H1 (cell line): ENCODE measurements around the gene KRT34. TPM values are rescaled to one million over a fixed set of nuclear protein-coding genes. Genes with fewer than 3 reads are reported as not detected.

Experiments
- CTCF ChIA-PET: fragments of 300-600 bp; sonication (Branson Sonifier 250); formaldehyde crosslinking; loops from one replicate; lab custom pipeline; 2021; ENCODE audit not compliant: partially characterized antibody; lab: Charles Lee
- POLR2A ChIA-PET: fragments of 300-600 bp; sonication (Branson Sonifier 250); formaldehyde crosslinking; loops from one replicate; lab custom pipeline; 2021; ENCODE audit warnings: inconsistent platforms; ENCODE audit not compliant: partially characterized antibody; lab: Charles Lee
- DNase-seq, 2 experiments: peaks; one replicate each; pipeline versions ENCODE4 v3.0.0 to v3.0.0-alpha.2; 2010 to 2022; ENCODE audit warnings: low spot score in 2 of 2, low read depth in 1 of 2, mixed read lengths in 1 of 2
- FAIRE-seq: peaks from 2 replicates; lab custom pipeline; 2011; peaks lifted over from hg19 to GRCh38; lab: Jason Lieb, UNC
- H2AFZ ChIP-seq: 2 replicates; pipeline ENCODE4 v1.8.1; 2012; ENCODE audit warnings: low read length, inconsistent platforms
- H2AK5ac ChIP-seq: 2 replicates; pipeline ENCODE4 v1.6.1; 2013; ENCODE audit warnings: low read depth, low read length
- H2BK120ac ChIP-seq: replicated peaks from 2 replicates; pipeline ENCODE3; 2013; ENCODE audit warnings: low read depth, low read length, inconsistent platforms
- H2BK12ac ChIP-seq: 2 replicates; pipeline ENCODE4 v1.6.1; 2013; ENCODE audit warnings: low read depth, low read length
- H2BK15ac ChIP-seq: 2 replicates; pipeline ENCODE4 v1.6.1; 2013; ENCODE audit warnings: low read length
- H2BK20ac ChIP-seq: 2 replicates; pipeline ENCODE4 v1.6.1; 2013; ENCODE audit warnings: low read length
- H2BK5ac ChIP-seq: 2 replicates; pipeline ENCODE4 v1.6.1; 2013; ENCODE audit warnings: low read depth, low read length
- H3K14ac ChIP-seq: 2 replicates; pipeline ENCODE4 v1.6.1; 2013; ENCODE audit warnings: inconsistent platforms; ENCODE audit not compliant: insufficient read length
- H3K18ac ChIP-seq: 2 replicates; pipeline ENCODE4 v1.6.1; 2013; ENCODE audit warnings: low read length; ENCODE audit errors: extremely low read depth
- H3K23ac ChIP-seq: 2 replicates; pipeline ENCODE4 v1.6.1; 2013; ENCODE audit warnings: inconsistent platforms; ENCODE audit not compliant: insufficient read length
- H3K23me2 ChIP-seq: 2 replicates; pipeline ENCODE4 v1.6.1; 2013; ENCODE audit warnings: low read depth, low read length
- H3K27ac ChIP-seq: 2 replicates; pipeline ENCODE4 v1.6.1; 2011; ENCODE audit warnings: low read depth, low read length, inconsistent platforms
- H3K27me3 ChIP-seq, 4 experiments: replicated peaks in 1 of 4; 1 replicate in 1 of 4; 2 replicates in 3 of 4; pipeline versions ENCODE4 v1.6.1 to v1.8.1; 2011 to 2013; ENCODE audit warnings: low read length in 3 of 4, mild to moderate bottlenecking in 3 of 4, inconsistent platforms in 2 of 4, mixed read lengths in 2 of 4, moderate library complexity in 1 of 4; ENCODE audit not compliant: control insufficient read depth in 3 of 4, insufficient read depth in 3 of 4; ENCODE audit errors: extremely low read depth in 1 of 4
- H3K36me3 ChIP-seq, 4 experiments: 2 replicates each; pipeline versions ENCODE4 v1.6.1 to v1.8.1; 2011 to 2013; ENCODE audit warnings: mild to moderate bottlenecking in 4 of 4, low read length in 3 of 4, moderate library complexity in 2 of 4, control low read depth in 1 of 4, inconsistent platforms in 1 of 4; ENCODE audit not compliant: insufficient read depth in 4 of 4, control insufficient read depth in 2 of 4
- H3K4ac ChIP-seq: replicated peaks from 2 replicates; pipeline ENCODE3; 2013; ENCODE audit warnings: low read length, low read depth, mixed read lengths, inconsistent platforms; ENCODE audit not compliant: insufficient read length
- H3K4me1 ChIP-seq, 4 experiments: replicated peaks in 1 of 4; 1 replicate in 1 of 4; 2 replicates in 3 of 4; pipeline versions ENCODE4 v1.6.1 to v1.8.1; 2011 to 2013; ENCODE audit warnings: low read length in 3 of 4, inconsistent platforms in 2 of 4, mixed read lengths in 1 of 4; ENCODE audit not compliant: insufficient read depth in 4 of 4, control insufficient read depth in 3 of 4
- H3K4me2 ChIP-seq, 2 experiments: 2 replicates each; pipeline versions ENCODE4 v1.6.1 to v1.8.1; 2011 to 2013; ENCODE audit warnings: low read depth in 2 of 2, low read length in 2 of 2, control low read depth in 1 of 2, inconsistent platforms in 1 of 2, mild to moderate bottlenecking in 1 of 2; ENCODE audit not compliant: insufficient read depth in 1 of 2
- H3K4me3 ChIP-seq, 4 experiments: fragments of 200-600, 300-600 bp in 1 of 4; sonication (generic), shearing (Covaris generic), sonication (Bioruptor Twin) in 1 of 4; 2 replicates each; pipeline versions ENCODE4 v1.5.1 to v1.8.1; 2011 to 2016; ENCODE audit warnings: low read length in 4 of 4, low read depth in 3 of 4, control low read depth in 2 of 4, inconsistent platforms in 2 of 4, mild to moderate bottlenecking in 2 of 4, mixed read lengths in 1 of 4, moderate library complexity in 1 of 4; ENCODE audit not compliant: insufficient read depth in 2 of 4; ENCODE audit errors: extremely low read depth in 1 of 4
- H3K56ac ChIP-seq: replicated peaks from 2 replicates; pipeline ENCODE3; 2013; ENCODE audit warnings: low read depth, mild to moderate bottlenecking, mixed read lengths, low read length, inconsistent platforms; ENCODE audit not compliant: insufficient read length
- H3K79me1 ChIP-seq: 2 replicates; pipeline ENCODE4 v1.6.1; 2013; ENCODE audit warnings: low read depth, low read length, control low read depth
- H3K79me2 ChIP-seq, 2 experiments: 2 replicates each; pipeline versions ENCODE4 v1.6.1 to v1.8.1; 2012 to 2013; ENCODE audit warnings: low read length in 2 of 2, mild to moderate bottlenecking in 2 of 2, inconsistent platforms in 1 of 2; ENCODE audit not compliant: insufficient read depth in 2 of 2, control insufficient read depth in 1 of 2
- H3K9ac ChIP-seq, 4 experiments: replicated peaks in 1 of 4; 1 replicate in 1 of 4; 2 replicates in 3 of 4; pipeline versions ENCODE4 v1.6.1 to v1.8.1; 2011 to 2013; ENCODE audit warnings: low read depth in 3 of 4, low read length in 3 of 4, control low read depth in 2 of 4, mild to moderate bottlenecking in 2 of 4, moderate library complexity in 2 of 4, inconsistent platforms in 1 of 4; ENCODE audit errors: extremely low read depth in 1 of 4
- H3K9me3 ChIP-seq, 2 experiments: 2 replicates each; pipeline versions ENCODE4 v1.6.1 to v1.8.1; 2012 to 2013; ENCODE audit warnings: mild to moderate bottlenecking in 2 of 2, moderate library complexity in 2 of 2, control low read depth in 1 of 2, inconsistent platforms in 1 of 2, low read depth in 1 of 2, low read length in 1 of 2, mixed read lengths in 1 of 2; ENCODE audit not compliant: insufficient read depth in 2 of 2
- H4K20me1 ChIP-seq, 2 experiments: replicated peaks in 1 of 2; 2 replicates each; pipeline versions ENCODE3 to v1.8.1; 2011 to 2013; ENCODE audit warnings: inconsistent platforms in 2 of 2, low read length in 2 of 2, mild to moderate bottlenecking in 1 of 2; ENCODE audit not compliant: insufficient read depth in 2 of 2, control insufficient read depth in 1 of 2
- H4K5ac ChIP-seq: 2 replicates; pipeline ENCODE4 v1.6.1; 2013; ENCODE audit warnings: low read length, low read depth, mixed read lengths, inconsistent platforms; ENCODE audit not compliant: insufficient read length
- H4K8ac ChIP-seq: 2 replicates; pipeline ENCODE4 v1.8.0; 2013; ENCODE audit warnings: mild to moderate bottlenecking, moderate library complexity, low read length, inconsistent platforms; ENCODE audit not compliant: insufficient read depth; ENCODE audit errors: extremely low read depth
- H4K91ac ChIP-seq: replicated peaks from 2 replicates; pipeline ENCODE3; 2013; ENCODE audit warnings: low read length, mixed read lengths, inconsistent platforms; ENCODE audit not compliant: insufficient read length
- CBX5 ChIP-seq: fragments of 300-800, 300-1000 bp; sonication (generic); IDR thresholded peaks from 2 replicates; pipeline ENCODE4 v1.7.1; 2016; ENCODE audit warnings: antibody characterized with exemption, low read length, low read depth
- NRF1 ChIP-seq: IDR thresholded peaks from 2 replicates; pipeline ENCODE4 v1.6.1; 2011; ENCODE audit warnings: mild to moderate bottlenecking, low read depth, low read length, improper control_type of control experiment
- RAD21 ChIP-seq, 2 experiments: IDR thresholded peaks in 1 of 2; conservative IDR thresholded peaks in 1 of 2; 2 replicates each; pipeline ENCODE4 v1.6.1; 2011; ENCODE audit warnings: low read depth in 2 of 2, low read length in 2 of 2, improper control_type of control experiment in 1 of 2, inconsistent platforms in 1 of 2, mild to moderate bottlenecking in 1 of 2, moderate library complexity in 1 of 2
- SP1 ChIP-seq: IDR thresholded peaks from 2 replicates; pipeline ENCODE4 v1.6.1; 2011; ENCODE audit warnings: low read depth, low read length
- YY1 ChIP-seq: IDR thresholded peaks from 2 replicates; pipeline ENCODE4 v1.6.1; 2011; ENCODE audit warnings: low read depth, mild to moderate bottlenecking, low read length
- WGBS, 2 experiments: shearing (Covaris generic) in 1 of 2; methylation state at CpG; one replicate each; pipeline versions ENCODE4 v1.1.6 to v1.1.7; 2013 to 2015; ENCODE audit warnings: low lambda C conversion rate in 2 of 2, mixed read lengths in 2 of 2, inconsistent platforms in 1 of 2, low coverage in 1 of 2, missing lambda C conversion rate in 1 of 2; ENCODE audit not compliant: insufficient replicate concordance in 2 of 2, insufficient coverage in 1 of 2, insufficient read length in 1 of 2; ENCODE audit errors: extremely low coverage in 1 of 2, missing lambda C conversion rate in 1 of 2; 5-methylcytosine and 5-hydroxymethylcytosine counted together
- polyA plus RNA-seq, 7 experiments: library from polyadenylated mRNA; depleted of rRNA in 3 of 7; stranded (reverse) in 5 of 7; unstranded in 2 of 7; fragments of >200 nt in 5 of 7; fragments of 200-250 nt in 2 of 7; gene quantifications; 1 replicate in 5 of 7; 2 replicates in 1 of 7; 4 replicates in 1 of 7; pipeline versions ENCODE4 v1.2.1 to v1.2.3, GENCODE V29; 2011 to 2013; ENCODE audit warnings: missing spikeins in 2 of 7, mixed read lengths in 2 of 7
- total RNA-seq: library from RNA; stranded (reverse); fragmentation: NEBNext Ultra II Directional; extraction: Animal tissue kit (Norgen Biotek cat#: 25700); gene quantifications from 2 replicates; pipeline ENCODE4 v1.2.1, GENCODE V29; 2021
- TF ChIP-seq, protein P1 (sequence below), 3 experiments: IDR thresholded peaks; 1 replicate in 2 of 3; 2 replicates in 1 of 3; pipeline versions ENCODE4 v1.5.1 to v1.6.1; 2011; ENCODE audit warnings: low read length in 3 of 3, mild to moderate bottlenecking in 3 of 3, inconsistent platforms in 2 of 3, low read depth in 1 of 3, moderate library complexity in 1 of 3; ENCODE audit not compliant: insufficient read depth in 1 of 3; ENCODE audit errors: control extremely low read depth in 1 of 3
- TF ChIP-seq, protein P2 (sequence below): IDR thresholded peaks from 2 replicates; pipeline ENCODE4 v1.6.1; 2012; ENCODE audit warnings: inconsistent platforms

The KRT34 gene
- total and polyA plus RNA-seq, 2 of the 8 experiments (the other 6 are each of a cell fraction or from before 2014, with no cell fraction given) = not detected

DNA sequence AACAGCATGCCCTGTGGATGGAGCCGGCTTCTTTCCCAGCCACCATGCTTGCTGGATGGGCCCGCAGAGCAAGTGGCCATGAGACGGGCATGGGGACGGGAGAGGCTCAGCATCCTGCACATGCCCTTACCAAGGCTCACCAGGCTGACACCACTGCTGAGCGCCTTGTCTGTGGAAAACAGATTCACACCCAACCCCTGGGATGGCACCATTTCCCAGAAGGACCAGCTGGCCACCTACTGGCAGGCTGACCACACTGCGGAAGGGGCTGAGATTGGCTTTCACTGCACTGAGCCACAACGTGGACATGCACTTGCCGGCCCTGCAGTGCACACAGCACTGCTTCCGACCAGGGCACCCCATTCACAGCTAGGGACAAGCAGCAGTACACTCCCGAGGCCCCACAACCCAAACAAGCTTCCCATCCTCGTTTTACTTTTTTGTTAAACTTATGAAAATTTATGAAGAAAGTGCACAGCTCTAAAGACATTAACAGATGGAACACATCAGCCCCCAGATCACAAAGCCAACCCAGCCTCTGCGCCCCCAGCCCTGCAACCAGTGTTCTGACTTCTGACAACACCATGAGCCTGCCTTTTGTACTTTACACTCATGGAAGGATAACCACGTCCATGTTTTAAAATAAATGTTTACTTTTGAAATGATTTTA is 52.7 kb downstream of the KRT34 start:
- TF ChIP-seq, protein P1, sequence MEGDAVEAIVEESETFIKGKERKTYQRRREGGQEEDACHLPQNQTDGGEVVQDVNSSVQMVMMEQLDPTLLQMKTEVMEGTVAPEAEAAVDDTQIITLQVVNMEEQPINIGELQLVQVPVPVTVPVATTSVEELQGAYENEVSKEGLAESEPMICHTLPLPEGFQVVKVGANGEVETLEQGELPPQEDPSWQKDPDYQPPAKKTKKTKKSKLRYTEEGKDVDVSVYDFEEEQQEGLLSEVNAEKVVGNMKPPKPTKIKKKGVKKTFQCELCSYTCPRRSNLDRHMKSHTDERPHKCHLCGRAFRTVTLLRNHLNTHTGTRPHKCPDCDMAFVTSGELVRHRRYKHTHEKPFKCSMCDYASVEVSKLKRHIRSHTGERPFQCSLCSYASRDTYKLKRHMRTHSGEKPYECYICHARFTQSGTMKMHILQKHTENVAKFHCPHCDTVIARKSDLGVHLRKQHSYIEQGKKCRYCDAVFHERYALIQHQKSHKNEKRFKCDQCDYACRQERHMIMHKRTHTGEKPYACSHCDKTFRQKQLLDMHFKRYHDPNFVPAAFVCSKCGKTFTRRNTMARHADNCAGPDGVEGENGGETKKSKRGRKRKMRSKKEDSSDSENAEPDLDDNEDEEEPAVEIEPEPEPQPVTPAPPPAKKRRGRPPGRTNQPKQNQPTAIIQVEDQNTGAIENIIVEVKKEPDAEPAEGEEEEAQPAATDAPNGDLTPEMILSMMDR (IDR thresholded peaks at IDR 0.05; ENCODE audit: control extremely low read depth in 1 of 3, insufficient read depth in 1 of 3, low read depth in 1 of 3, low read length in 3 of 3) = peak; percentile 86 to 97 (median 95)
- TF ChIP-seq CBX5 = no peak
- TF ChIP-seq RAD21 (IDR thresholded peaks at IDR 0.05 in 1 of 2, conservative IDR thresholded peaks at IDR 0.05 in 1 of 2; ENCODE audit: low read depth in 2 of 2, low read length in 2 of 2) = peak; percentile 83 to 88
- TF ChIP-seq, protein P2, sequence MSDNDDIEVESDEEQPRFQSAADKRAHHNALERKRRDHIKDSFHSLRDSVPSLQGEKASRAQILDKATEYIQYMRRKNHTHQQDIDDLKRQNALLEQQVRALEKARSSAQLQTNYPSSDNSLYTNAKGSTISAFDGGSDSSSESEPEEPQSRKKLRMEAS = peak; percentile 40
- TF ChIP-seq YY1 = peak; percentile 44; the same call in 1 of the 2 replicates
- TF ChIP-seq SP1 = no peak
- no peak for TF ChIP-seq NRF1
- no peak overlapping the region for H3K27ac ChIP-seq
- no peaks in the 10 kb centered on the region for H3K27me3 ChIP-seq
- H3K14ac ChIP-seq = no peak overlapping the region
- no peak overlapping the region; the same call in 1 of the 2 replicates for H4K8ac ChIP-seq
- H4K5ac ChIP-seq = no peak overlapping the region
- WGBS, 2 experiments = 74% methylated on average over 13 of the region's 13 CpGs; no CpG with 5 or more reads in 1 of the 2 experiments
- no peak overlapping the region for H2BK120ac ChIP-seq
- H3K4me3 ChIP-seq = no peak overlapping the region
- no peak overlapping the region for H3K9ac ChIP-seq
- H2BK15ac ChIP-seq = no peak overlapping the region
- H3K79me2 ChIP-seq = no peaks in the 10 kb centered on the region
- no peak overlapping the region for H3K4ac ChIP-seq
- ChIA-PET POLR2A (interaction anchor here (0.6 kb wide), 1 partner anchor 424 kb away, joined by 3 read pairs; no protein-coding TSS in a partner anchor), CTCF (interaction anchor here (0.6 to 5.8 kb wide), 34 partner anchors 7 to 502 kb away, joined by 3 to 27 read pairs (median 4); partner anchors contain the start of genes KRT33A, KRT34, KRTAP17-1 and KRTAP29-1)
- H2BK5ac ChIP-seq = no peak overlapping the region
- no peak overlapping the region for H3K56ac ChIP-seq
- no peak overlapping the region for H2BK12ac ChIP-seq
- H3K23ac ChIP-seq = no peak overlapping the region
- H3K4me1 ChIP-seq = no peaks in the 10 kb centered on the region; a peak in 1 of 7 replicates
- DNase-seq (peak; percentile 27 to 78), FAIRE-seq (peak; percentile 66)
- no peaks in the 10 kb centered on the region for H3K36me3 ChIP-seq
- H2AFZ ChIP-seq = 0 out of 2 replicates have a peak overlapping the region, but pooled peaks have one; percentile 31
- H2AK5ac ChIP-seq = no peak overlapping the region; the same call in 1 of the 2 replicates
- no peak overlapping the region for H2BK20ac ChIP-seq
- no peaks in the 10 kb centered on the region for H3K23me2 ChIP-seq
- no peaks in the 10 kb centered on the region for H3K9me3 ChIP-seq
- H4K20me1 ChIP-seq = no peaks in the 10 kb centered on the region
- no peak overlapping the region for H3K4me2 ChIP-seq
- no peak overlapping the region for H4K91ac ChIP-seq
- H3K79me1 ChIP-seq = no peaks in the 10 kb centered on the region
- no peak overlapping the region for H3K18ac ChIP-seq
